GM21390 (cell line): Measurements from ENCODE around the gene KIF27.
"Not testable (repeated sequence)": the region's sequence is repeated elsewhere in the genome, so short reads cannot be mapped to it uniquely, and the experiment has no call there.

Experiments used
- ATAC-seq: cut with Tn5 transposase; IDR thresholded peaks from one replicate; pipeline ENCODE4 v1.9.1; 2021; ENCODE audit not compliant: unreplicated experiment

KIF27 gene

GRCh38 chr9:83932011-83932410 is 10.8 kb upstream of the KIF27 start:
- ATAC-seq: no peak

- ATAC-seq: no peak
Observed at GRCh38 chr9:83930881-83931280, 9.6 kb upstream of the KIF27 start.

GRCh38 chr9:83927591-83927990 is 6.4 kb upstream of the KIF27 start:
- ATAC-seq: no peak

GRCh38 chr9:83920469-83920926 is 734 bp downstream of the KIF27 start:
- ATAC-seq: peak; percentile 7

- no peak for ATAC-seq
Observed at GRCh38 chr9:83919111-83919510, 2.1 kb downstream of the KIF27 start.

GRCh38 chr9:83912194-83912593 is 9.0 kb downstream of the KIF27 start:
- ATAC-seq: not testable (repeated sequence)

- no peak for ATAC-seq
Observed at GRCh38 chr9:83906144-83906543, 15.1 kb downstream of the KIF27 start.

GRCh38 chr9:83900615-83901014 is 20.6 kb downstream of the KIF27 start:
- not testable (repeated sequence) for ATAC-seq

- not testable (repeated sequence) for ATAC-seq
Observed at GRCh38 chr9:83894301-83894700, 26.9 kb downstream of the KIF27 start.

GRCh38 chr9:83886498-83886897 is 34.7 kb downstream of the KIF27 start:
- ATAC-seq: not testable (repeated sequence)

GRCh38 chr9:83885559-83886240 is 35.5 kb downstream of the KIF27 start:
- not testable (repeated sequence) for ATAC-seq

- ATAC-seq: not testable (repeated sequence)
Observed at GRCh38 chr9:83881687-83882408, 39.4 kb downstream of the KIF27 start.

GRCh38 chr9:83875559-83875958 is 45.7 kb downstream of the KIF27 start:
- ATAC-seq: not testable (repeated sequence)

- peak; percentile 60 for ATAC-seq
Observed at GRCh38 chr9:83849895-83850294, 71.3 kb downstream of the KIF27 start.

- not testable (repeated sequence) for ATAC-seq
Observed at GRCh38 chr9:83837070-83837643, 84.1 kb downstream of the KIF27 start.

- ATAC-seq: not testable (repeated sequence)
Observed at GRCh38 chr9:83830426-83831071, 90.7 kb downstream of the KIF27 start.

- ATAC-seq: not testable (repeated sequence)
Observed at GRCh38 chr9:83824986-83825623, 96.1 kb downstream of the KIF27 start.

- peak; percentile 83 for ATAC-seq
Observed at GRCh38 chr9:83817356-83818278, 103.6 kb downstream of the KIF27 start, which contains the start of gene GKAP1. GKAP1 (minus strand) TSS chr9:83817769; CDS start chr9:83806517, 11,252 bp downstream.

GRCh38 chr9:83817011-83817355 is 104.2 kb downstream of the KIF27 start:
- not testable (repeated sequence) for ATAC-seq

- ATAC-seq: not testable (repeated sequence)
Observed at GRCh38 chr9:83815120-83815519, 106.1 kb downstream of the KIF27 start.
